GM21529 (cell line): ENCODE data around the gene ANTXR1.

Experiments used
- ATAC-seq: cut with Tn5 transposase; IDR thresholded peaks from one replicate; pipeline ENCODE4 v1.9.1; 2021; ENCODE audit not compliant: unreplicated experiment

Gene ANTXR1

DNA sequence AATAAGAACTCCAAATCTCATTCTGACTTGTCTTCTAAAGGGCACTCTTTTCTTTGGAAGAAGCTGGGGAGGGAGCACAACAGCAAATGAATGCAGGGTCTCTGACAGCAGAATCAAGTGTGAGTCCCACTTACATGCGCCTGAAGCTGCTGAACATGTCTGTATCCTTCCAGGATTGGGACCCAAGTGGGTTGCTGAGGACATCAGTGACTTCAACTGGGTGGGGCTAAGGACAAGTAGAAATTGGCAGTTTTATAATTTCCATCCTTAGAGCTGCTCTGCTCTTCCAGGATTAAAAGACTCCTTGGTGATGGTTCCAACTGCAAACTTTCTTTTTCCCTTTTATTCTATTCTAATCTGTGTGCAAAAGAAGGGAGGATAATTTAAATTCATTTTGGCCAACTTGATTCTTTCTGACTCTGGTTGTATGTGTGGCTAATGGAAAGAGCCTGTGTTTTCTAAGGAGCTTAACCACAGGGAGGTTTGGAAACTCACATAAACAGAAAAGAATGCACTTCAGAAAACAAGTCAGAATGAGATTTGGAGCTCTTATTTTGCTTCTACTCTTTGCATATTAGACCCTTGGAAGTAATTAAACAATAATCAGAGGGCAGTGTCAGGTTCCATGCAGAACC is 20.6 kb downstream of the ANTXR1 start:
- no peak for ATAC-seq

DNA sequence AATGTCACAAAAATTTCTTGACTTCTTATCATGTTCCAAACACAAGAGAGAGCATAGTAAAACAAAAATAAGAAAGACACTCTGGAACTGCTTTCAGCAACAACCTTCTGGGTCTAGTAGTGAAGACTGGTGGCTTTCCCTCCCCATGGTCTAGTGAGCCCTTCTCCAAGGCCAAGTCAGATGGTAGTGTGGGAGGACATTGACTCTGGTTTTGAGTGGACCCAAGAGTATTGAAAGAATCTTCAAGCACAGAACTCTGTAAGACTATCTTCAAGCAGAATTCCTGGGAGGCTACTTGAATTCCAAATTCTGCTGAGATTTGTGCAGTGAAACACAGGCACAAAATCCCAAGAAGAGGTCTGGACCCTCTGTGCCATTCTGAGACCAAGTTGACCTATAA is 21.1 kb downstream of the ANTXR1 start:
- ATAC-seq, result no peak

DNA sequence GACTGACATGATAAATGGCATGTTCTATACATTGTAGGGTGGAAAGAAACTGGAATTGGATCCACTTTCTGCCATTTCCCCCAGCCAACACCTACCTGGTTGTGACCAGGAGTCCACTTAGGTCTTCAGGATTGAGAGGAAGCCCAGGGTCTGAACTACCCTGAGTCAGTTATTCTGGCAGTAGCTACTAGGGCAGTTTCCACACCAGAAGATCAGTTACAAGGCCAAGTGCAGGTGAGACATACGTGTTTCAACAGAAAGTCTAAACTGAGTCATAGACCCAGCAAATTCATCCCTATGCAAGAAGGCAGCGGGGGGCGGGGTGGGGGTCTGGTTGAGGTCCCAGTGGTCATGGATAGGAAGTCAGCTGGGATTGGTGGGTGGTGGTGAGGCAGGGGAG is 21.9 kb downstream of the ANTXR1 start:
- no peak for ATAC-seq

DNA sequence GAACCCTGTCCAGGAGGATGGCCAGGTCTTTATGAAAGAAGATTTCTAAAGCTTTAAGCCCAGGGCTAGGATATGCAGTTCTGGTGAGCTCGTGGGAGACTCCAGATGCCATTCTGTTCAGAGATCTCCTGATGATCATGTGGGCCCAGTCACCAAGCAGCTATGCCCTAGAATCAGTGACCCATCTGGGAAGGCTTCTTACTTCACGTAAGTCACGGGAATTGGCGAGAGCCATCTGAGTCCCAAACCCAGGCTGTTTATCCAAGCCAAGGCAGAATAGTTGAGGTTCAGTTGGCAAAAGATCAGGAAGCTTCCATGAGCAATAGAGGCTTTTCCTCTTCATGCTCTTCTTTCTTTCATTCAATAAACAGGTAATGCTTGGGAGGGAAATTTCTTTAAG is 23.9 kb downstream of the ANTXR1 start:
- no peak for ATAC-seq

DNA sequence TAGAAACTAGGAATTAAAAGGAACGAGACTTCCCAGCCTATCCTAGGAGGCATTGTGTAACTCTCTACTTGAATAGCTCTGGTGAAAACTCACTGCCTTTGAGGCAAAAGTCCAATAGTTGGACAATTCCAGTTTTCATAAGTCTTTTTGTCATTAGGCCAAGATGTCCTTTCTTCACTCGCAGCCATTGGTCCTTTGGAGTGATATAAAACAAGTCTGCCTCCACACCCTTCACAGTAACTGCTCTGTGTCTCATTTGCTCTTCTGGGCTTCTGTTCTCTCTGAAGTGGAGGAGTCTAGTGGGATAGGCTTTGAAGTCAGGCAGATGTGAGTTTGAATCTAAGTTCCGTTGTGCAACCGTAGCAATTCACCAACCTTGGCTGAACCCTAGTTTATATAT is 28.2 kb downstream of the ANTXR1 start:
- ATAC-seq, result no peak

DNA sequence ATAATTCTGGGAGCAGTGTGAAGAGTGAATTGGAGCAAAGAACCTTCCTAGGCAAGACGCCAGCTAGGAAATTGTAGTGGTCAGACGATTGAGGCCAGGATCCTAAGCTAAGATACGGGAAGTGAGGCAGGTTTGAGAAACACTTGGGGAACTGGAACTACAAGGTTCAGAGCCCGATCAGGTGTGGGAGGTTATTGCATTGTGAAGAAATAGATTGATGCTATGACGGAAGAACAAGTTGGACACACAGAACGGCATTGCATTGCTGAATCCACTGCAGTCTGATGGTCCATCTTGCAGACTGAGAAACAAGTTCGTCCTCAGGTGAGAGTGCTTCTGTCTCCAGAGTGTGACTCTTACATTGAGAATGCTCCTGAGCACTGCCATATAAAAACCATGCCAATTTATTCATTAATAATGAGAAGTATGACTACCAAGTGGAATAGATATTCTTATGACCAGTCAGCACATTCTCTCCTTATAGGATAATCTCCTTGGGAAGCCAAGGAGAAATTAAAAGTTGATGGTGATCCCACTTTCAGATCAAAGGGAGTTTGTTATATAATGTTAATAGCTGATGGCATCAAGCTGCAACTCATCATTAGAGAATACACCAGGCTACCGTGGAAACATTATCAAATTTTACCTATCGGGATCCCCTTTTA is 30.9 kb downstream of the ANTXR1 start:
- no peak for ATAC-seq

DNA sequence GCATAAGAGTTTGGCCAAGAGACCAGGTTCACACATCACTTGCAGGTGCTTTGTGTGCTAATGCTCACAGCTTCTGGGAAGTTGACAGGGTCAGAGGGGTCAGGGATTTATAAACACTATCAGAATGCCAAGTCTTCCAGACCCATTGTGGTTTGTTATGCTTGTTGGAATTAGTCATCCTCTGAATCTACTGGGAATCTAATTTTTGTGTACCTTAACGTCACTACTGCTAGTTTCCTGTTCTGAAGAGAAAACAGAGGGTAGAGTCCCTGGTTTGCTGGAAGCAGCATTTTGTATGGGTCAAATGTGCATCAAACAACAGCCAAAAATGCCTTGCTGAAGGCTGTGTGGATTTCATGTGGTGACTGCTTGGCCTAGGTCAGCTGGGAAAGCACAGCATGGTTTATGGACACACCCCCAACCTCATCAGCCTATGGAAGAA is 33.3 kb downstream of the ANTXR1 start:
- no peak for ATAC-seq

DNA sequence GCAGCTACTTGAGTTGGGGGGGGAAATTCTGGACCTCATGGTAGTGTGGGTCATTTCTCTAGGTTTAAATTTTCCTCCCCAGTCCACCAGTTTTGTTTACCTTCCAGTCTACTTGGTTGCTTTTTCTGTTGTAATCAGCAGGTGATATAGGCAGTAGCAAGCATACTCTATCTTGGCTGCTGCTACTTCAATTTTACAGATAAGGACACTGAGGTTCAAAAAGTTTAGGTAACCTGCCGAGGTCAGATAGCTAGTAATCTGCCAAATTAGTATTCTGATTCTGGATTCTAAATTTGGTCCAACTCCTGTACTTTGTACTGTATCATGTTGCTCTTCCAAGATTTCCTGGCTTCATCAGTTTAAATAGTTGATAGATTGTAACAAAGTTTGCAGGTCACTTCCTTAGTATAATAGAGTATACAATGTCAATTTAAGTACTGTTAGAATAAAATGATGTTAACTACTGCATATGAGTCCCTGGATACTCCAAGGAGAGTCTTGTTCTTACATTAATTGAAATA is 34.7 kb downstream of the ANTXR1 start:
- no peak for ATAC-seq

DNA sequence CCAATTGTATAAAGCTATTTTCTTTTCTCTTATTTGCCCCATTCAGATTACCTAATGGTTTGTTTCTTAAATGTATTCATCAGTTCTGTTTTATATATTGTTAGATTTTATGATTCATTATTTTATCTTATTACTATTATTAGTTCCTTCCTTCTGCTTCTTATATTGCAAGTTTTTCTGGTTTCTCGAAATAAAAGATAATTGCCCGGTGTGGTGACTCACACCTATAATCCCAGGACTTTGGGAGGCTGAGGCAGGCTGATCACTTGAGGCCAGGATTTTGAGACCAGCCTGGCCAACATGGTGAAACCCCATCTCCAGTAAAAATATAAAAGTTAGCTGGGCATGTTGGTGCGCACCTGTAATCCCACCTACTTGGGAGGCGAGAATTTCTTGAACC is 37.8 kb downstream of the ANTXR1 start:
- ATAC-seq, result no peak

DNA sequence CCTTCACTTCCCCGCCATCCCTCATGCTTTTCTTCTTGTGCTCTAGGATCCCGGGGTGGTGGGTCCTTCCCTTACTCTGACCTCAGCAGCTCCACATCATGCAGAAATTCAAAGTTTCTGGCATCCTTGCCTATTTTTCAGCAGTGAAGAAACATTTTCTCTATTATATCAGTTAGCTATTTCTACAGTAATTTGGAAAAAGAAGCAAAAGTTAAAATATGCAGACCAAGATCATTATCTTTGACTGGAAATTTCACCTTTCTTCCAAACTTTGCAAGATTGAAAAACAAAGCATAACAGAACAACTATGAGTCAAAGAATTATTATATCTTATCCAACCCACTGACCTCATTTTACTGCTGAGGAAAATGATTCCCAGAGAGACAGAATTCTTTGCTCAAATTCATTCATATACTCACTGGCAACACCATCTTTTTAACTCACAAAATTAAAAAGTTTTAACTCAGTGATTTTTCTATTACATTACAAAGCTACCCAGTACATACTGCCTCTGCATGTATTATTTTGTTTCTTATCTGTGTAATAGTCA is 40.5 kb downstream of the ANTXR1 start:
- no peak for ATAC-seq

DNA sequence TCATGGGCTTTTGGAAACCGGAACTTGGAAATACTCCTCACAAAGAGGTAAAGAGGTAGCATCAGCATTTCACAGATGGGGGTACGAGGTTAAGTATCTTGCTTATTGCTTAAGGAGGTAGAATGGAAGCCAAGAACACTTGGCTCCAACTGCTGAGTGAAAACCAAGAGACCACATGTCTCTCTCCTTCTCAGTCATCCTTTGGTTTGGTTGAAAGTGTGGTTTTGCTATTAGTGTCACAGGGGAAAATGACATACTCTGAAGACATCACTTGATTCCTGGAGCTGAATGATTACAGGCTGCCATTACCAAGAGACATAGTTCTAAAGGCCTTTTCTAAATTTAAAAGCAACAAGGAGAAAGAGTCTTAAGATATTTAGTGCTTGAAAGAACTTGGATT is 41.5 kb downstream of the ANTXR1 start:
- peak; percentile 97 for ATAC-seq

DNA sequence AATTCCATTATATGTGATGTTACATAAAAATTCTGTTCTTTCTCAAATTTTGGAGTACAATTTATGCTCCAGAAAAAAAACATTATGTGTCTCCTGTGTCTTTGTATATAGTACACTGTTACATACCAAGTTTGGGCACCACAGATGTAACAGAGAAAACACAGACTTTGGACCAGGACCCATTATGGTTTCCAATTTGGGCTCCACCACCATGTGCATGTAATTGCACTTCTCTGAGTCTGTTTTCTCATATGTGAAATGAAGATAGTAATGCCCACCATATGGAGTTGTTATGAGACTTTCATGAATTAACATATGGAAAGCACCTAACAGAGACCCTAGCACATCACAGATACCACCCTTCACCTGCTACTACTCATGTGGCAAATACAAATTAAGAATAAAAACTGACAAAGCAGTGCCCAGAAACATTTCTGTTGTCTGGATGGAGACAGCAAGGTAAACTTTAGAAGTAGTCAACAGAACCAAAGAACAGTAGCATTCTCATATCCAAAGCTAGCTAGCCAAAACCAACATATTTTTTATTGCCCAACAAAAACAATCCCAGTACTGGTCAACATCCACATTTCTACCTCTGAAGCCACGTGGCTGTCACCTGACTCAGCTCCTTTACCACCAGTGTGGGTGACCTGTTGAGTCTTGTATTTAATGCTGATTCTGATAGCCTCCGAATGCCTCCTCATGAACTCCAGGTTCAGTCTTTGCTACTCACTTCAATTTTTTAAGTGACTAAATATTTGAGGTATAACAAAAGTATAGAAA is 42.9 kb downstream of the ANTXR1 start:
- ATAC-seq, result no peak

DNA sequence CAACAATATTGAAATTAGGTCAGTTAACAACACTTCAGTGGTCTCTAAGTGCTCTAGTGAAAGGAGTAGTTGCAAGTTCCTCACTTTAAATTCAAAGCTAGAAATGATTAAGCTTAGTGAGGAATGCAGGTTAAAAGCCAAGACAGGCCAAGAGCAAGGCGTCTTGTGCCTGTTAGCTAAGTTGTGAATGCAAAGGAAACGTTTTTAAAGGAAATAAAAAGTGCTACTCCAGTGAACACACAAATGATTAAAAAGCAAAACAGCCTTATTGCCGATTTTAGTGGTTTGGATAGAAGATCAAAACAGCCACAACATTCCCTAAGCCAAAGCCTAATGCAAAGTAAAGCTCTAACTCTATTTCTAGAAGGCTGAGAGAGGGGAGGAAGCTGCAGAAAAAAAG is 44.7 kb downstream of the ANTXR1 start:
- no peak for ATAC-seq

DNA sequence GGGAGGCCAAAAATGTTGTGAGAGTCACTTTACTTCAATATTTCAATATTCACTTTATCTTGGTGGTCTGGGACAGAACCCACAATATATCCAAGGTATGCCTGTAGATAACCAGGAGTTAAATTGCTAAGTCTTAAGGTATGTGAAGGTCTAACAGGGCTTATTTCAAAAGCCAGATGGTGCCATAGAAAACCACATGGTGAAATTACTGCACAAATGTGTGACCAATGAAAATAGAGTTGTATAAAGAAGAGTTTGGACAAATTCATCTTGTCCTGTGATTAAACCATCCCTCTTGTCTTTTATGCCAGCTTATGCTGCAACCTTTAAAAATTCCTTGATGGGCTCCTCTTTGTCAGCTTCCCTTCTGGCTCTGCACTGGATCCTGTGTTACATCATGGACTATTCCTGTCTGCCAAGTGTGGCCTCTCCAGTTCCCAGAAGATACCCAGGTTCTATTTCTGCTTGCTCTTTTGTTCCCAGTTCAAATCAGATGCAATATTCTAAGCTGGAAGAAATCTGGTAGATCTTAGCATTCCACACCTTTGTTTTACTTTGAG is 46.8 kb downstream of the ANTXR1 start:
- no peak for ATAC-seq

DNA sequence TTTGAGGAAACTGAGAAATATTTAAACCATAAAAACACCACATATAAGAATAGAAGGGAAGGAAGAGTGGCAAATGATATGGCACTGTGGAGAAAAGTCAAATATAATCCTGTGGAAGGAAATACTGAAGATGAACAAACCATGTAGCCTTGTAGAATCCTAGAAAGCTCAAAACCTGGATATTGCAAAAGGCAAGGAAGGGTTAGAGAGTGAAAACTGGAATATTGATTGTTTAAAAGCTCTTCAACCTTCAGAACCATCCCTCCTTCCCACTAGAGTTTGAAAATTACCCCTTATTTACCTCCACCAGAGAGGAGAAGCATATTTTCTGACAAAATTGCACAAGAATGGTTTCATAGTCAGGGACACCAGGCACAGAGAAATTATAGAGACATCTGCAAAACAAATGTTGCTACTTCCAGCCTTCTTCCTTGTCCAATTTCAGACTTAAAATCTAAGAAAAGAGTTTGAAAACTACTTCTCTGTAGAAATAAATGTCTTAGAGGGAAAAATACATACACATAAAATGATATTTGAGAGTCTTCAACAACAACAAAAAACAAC is 48.0 kb downstream of the ANTXR1 start:
- no peak for ATAC-seq

DNA sequence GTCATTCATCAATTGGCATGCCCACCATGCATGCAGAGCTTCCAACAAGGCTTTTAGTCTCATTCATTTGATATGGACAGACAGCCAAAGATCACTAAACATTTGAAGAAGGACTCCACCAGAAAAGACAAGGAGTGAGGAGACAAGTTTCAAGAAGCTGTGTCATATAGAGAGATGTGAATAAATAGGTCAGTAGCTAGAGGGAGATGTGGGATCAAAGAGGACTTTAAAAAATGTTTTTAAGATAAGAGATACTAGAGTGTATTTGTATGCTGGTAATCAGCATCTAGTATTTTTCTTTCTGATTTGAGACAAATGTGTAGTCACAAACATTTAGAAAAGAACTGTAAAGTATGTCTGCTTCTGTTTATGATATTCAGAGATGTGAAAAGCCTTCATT is 48.5 kb downstream of the ANTXR1 start:
- no peak for ATAC-seq

DNA sequence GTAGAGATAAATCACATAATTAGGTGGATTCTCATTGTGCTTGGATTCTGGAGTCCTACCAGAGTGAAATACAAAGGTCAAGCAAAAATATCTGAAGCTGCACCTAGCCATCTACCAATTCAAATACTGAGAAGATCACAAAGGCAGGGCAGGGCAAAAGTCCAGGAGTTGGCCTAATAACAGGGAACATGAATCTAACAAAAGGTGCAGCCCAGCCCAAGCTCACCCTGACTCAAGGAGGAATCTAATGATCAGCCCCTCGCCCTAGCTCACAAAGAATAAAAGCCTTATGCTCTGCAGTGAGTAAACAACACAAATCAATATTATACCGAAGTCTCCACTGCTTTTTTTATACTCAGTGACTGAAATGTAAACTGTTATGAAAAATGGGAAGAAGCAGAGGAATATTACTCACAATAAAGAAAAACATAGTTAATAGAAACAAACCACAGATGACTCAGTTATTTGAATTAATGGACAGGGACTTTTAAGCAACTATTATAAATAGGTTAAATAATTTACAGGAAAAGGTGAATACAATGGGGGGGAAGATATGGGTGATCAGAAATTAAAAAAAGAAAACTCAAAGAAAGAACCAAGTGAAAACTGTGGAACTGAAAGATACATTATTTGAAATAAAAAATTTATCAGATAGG is 49.5 kb downstream of the ANTXR1 start:
- no peak for ATAC-seq

DNA sequence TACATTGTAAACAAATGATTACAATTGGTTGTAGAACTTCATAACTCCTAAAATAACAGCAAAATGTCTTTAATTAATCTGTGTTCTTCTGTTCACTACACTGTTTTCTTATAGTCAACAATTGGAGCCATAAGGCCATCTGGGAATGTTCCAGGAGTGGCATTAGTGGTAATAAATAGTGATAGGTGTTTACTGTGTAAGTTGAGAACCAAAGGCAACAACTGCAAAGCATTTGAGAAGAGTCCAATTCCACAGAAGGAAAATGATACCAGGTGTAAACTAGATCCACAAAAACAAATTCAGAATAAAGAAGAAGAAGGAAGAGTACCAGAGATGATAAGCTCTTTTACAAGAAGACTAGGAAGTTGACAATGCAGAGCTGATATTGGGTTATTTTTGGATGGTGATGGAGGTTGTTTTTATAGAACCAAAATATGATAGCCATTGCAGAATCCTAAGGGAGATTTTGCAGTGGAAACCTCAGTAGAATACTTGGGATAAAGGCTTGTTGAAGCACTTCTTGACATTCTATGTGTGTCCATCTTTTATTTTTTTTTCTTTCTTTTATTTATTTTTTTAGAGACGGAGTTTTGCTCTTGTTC is 52.9 kb downstream of the ANTXR1 start:
- no peak for ATAC-seq

DNA sequence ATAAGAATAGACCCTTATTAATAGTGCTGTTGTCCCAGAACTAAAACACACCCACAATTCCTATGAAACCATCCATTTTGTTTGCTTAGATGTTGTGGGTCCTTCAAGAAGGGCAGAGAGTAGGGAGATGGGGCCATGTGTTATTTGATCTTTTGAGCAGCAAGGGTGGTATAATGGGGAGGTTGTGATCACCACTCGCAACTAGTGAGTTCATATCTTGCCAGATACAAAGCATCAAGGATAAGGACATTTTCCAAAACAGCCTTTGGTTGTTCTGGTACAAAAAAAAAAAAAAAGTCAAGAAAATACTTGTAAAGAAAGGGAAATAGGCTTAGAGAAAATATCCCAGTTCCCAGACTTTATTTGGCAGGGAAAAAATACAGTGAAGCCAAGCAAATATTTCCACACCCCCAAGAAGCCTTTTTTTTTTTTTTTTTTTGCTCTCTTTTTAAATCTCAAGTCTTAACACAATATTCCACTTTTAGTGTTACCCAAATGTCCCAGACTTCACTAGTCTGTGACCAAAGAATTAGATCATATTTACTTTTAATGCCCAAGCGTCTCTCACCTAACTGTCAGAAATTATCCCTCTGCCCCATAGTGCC is 54.1 kb downstream of the ANTXR1 start:
- no peak for ATAC-seq

DNA sequence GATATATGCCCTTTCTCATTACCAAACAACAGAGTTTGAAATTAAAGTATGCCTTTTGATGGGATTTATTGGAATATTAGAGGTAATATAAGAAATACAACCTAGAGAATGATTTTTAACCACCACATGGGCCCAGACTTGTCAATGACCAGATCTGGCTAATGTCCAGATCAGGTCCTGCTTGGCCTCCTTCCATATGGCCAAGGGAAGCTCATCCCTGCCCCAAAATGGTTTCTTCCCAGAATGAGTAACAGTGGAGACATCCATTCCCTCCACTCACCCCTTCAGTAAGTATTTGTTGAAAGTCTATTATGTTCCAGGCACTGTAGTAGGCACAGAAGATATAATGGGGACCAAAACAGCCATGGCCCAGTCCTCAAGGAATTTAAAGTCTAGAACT is 54.9 kb downstream of the ANTXR1 start:
- no peak for ATAC-seq
